ENCODE measurements around the gene BAHD1. TPM values are rescaled to one million over a fixed set of nuclear protein-coding genes. Genes with fewer than 3 reads are reported as not detected.

Gene BAHD1
- total and polyA plus RNA-seq, 7 donors = 9.9 to 15.6 (median 13.3) TPM

DNA sequence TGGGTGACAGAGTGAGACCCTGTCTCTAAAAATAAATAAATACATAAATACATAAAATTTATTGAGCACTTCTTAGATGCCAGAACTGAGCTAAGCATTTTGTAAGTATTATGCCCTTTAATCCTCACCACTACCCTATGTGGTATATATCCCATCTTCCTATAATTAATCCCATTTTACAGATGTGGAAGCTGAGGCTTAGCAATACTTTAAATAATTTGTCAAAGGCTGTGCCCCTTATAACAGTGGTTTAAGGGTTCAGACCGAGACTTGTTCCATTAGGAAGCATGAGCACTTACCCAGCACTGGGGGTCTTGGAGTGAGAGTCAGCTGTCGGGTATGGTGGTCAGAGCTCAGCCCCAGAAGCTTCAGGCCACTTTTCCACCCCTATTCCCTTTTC is 22.5 kb downstream of the BAHD1 start:
- no peak overlapping the region for H3K27ac ChIP-seq
- DNase-seq (no peak), ATAC-seq (no peak)
- intact Hi-C loops (cut with DNase I) = no loop called here
- H3K4me1 ChIP-seq = no peaks in the 10 kb centered on the region
- no peak overlapping the region for H3K4me3 ChIP-seq
- H3K27me3 ChIP-seq (ENCODE audit: insufficient read depth in 3 of 3, low read length in 2 of 3) = no peaks in the 10 kb centered on the region
- WGBS, 3 donors = 91 to 100% (median 95%) methylated on average over 2 of the region's 2 CpGs
- TF ChIP-seq CTCF (IDR thresholded peaks at IDR 0.05) = no peak
- peaks cover 2 to 81% of the 10 kb centered on the region in 2 donors for H3K36me3 ChIP-seq (ENCODE audit: insufficient read depth in 1 of 2, low read depth in 1 of 2)
- no peaks in the 10 kb centered on the region for H3K9me3 ChIP-seq

DNA sequence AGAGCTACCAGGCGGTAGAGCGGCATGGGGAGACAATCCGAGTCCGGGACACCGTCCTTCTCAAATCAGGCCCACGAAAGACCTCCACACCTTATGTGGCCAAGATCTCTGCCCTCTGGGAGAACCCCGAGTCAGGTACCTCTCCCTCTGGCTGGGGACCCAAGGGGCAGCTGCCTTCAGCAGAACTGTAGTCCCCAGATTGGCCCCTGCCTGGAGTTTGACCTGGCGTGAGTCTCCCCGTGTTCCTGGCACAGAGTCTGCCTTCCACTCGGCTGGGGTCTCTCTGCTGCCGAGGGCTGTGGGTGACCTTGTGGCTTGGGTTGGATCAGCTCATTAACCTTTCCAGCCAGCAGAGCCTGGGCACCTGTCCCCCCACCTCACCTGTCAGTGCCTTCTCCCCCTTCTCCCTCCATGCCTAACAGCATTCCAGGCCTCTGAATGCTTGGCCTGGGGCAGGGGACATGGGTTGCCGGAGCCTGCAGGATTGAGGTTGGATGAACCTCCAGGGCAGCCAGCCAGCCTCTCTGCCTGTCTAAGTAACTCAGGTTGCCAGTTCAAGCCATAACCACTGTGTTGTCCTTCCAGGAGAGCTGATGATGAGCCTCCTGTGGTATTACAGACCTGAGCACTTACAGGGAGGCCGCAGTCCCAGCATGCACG is 23.3 kb downstream of the BAHD1 start:
- Histone ChIP-seq H3K27me3 (ENCODE audit: insufficient read depth in 3 of 3, low read length in 2 of 3) (no peaks in the 10 kb centered on the region), H3K4me1 (no peaks in the 10 kb centered on the region), H3K9me3 (no peaks in the 10 kb centered on the region), H3K4me3 (no peak overlapping the region), H3K27ac (no peak overlapping the region), H3K36me3 (ENCODE audit: insufficient read depth in 1 of 2, low read depth in 1 of 2) (peaks cover 2 to 74% of the 10 kb centered on the region in 2 donors)
- TF ChIP-seq CTCF (IDR thresholded peaks at IDR 0.05) = no peak
- 63 to 72% (median 68%) methylated on average over 14 of the region's 14 CpGs for whole genome bisulfite sequencing, 3 donors
- intact Hi-C loops (cut with DNase I) = no loop called here
- ATAC-seq (no peak), DNase-seq (peak in 1 of 2 donors; percentile 42)

GRCh38 chr15:40464595-40465185 is 23.9 kb downstream of the BAHD1 start:
- Histone ChIP-seq H3K4me3 (no peak overlapping the region), H3K27me3 (ENCODE audit: insufficient read depth in 3 of 3, low read length in 2 of 3) (no peaks in the 10 kb centered on the region), H3K27ac (no peak overlapping the region), H3K4me1 (no peaks in the 10 kb centered on the region), H3K36me3 (ENCODE audit: insufficient read depth in 1 of 2, low read depth in 1 of 2) (peaks cover 2 to 67% of the 10 kb centered on the region in 2 donors), H3K9me3 (no peaks in the 10 kb centered on the region)
- 93 to 96% (median 95%) methylated on average over 3 of the region's 3 CpGs for WGBS, 3 donors
- intact Hi-C loops (cut with DNase I) = no loop called here
- ATAC-seq = no peak
- no peak for DNase-seq
- TF ChIP-seq CTCF (IDR thresholded peaks at IDR 0.05) = no peak

- Histone ChIP-seq H3K27ac (no peak overlapping the region), H3K4me3 (no peak overlapping the region), H3K27me3 (ENCODE audit: insufficient read depth in 3 of 3, low read length in 2 of 3) (no peaks in the 10 kb centered on the region), H3K9me3 (no peaks in the 10 kb centered on the region), H3K36me3 (ENCODE audit: insufficient read depth in 1 of 2, low read depth in 1 of 2) (peaks cover 2 to 55% of the 10 kb centered on the region in 2 donors), H3K4me1 (peaks cover 5% of the 10 kb centered on the region)
- DNase-seq (peak in 1 of 2 donors; percentile 39), ATAC-seq (no peak)
- 96 to 98% (median 98%) methylated on average over 10 of the region's 10 CpGs for WGBS, 3 donors
- TF ChIP-seq CTCF (IDR thresholded peaks at IDR 0.05) = no peak
- intact Hi-C loops (cut with DNase I) = no loop called here
Observed at GRCh38 chr15:40465939-40466338, 25.2 kb downstream of the BAHD1 start.
